CD4-positive, CD25-positive, alpha-beta regulatory T cell (primary cell): ENCODE measurements around the gene GABRG3. TPM values are rescaled to one million over a fixed set of nuclear protein-coding genes. Genes with fewer than 3 reads are reported as not detected.

Source experiments
- ATAC-seq, 2 donors: fragments of 150-1000 bp; cut with Tn5 transposase; one replicate each; pipeline ENCODE4 v1.10.0; 2021; ENCODE audit warnings: low read depth in 2 of 2, moderate number of reproducible peaks in 2 of 2, moderate library complexity in 1 of 2
- DNase-seq, 3 donors: peaks; one replicate each; pipeline versions ENCODE4 v3.0.0 to v3.0.0-alpha.2; 2012 to 2022; ENCODE audit warnings: mixed read lengths in 1 of 3
- H3K27ac ChIP-seq: one replicate; pipeline ENCODE4 v1.7.0; 2013; ENCODE audit warnings: mild to moderate bottlenecking, low read length; ENCODE audit not compliant: insufficient read depth, poor library complexity, severe bottlenecking
- H3K27me3 ChIP-seq: one replicate; pipeline ENCODE4 v1.7.0; 2013; ENCODE audit warnings: low read length; ENCODE audit not compliant: control insufficient read depth, insufficient read depth
- H3K36me3 ChIP-seq: one replicate; pipeline ENCODE4 v1.7.0; 2013; ENCODE audit warnings: mild to moderate bottlenecking, low read length, moderate library complexity; ENCODE audit not compliant: control insufficient read depth, insufficient read depth
- H3K4me1 ChIP-seq: 2 replicates; pipeline ENCODE4 v1.7.0; 2013; ENCODE audit warnings: mild to moderate bottlenecking, low read length; ENCODE audit not compliant: insufficient read depth, control insufficient read depth, poor library complexity, severe bottlenecking
- H3K4me3 ChIP-seq: one replicate; pipeline ENCODE4 v1.7.0; 2013; ENCODE audit warnings: low read depth, mild to moderate bottlenecking, low read length, moderate library complexity
- H3K9me3 ChIP-seq, 2 experiments: 1 replicate in 1 of 2; 2 replicates in 1 of 2; pipeline ENCODE4 v1.7.0; 2013; ENCODE audit warnings: low read length in 2 of 2, mild to moderate bottlenecking in 1 of 2, moderate library complexity in 1 of 2; ENCODE audit not compliant: control insufficient read depth in 2 of 2
- H3K27ac Mint-ChIP-seq, 3 donors: one replicate each; pipeline ENCODE4 v1.8.0; 2020 to 2022; ENCODE audit warnings: mild to moderate bottlenecking in 3 of 3, mixed read lengths in 3 of 3, moderate library complexity in 2 of 3
- H3K27me3 Mint-ChIP-seq: one replicate; pipeline ENCODE4 v1.8.0; 2022; ENCODE audit warnings: mild to moderate bottlenecking, mixed read lengths
- H3K36me3 Mint-ChIP-seq: one replicate; pipeline ENCODE4 v1.8.0; 2020; ENCODE audit warnings: mixed read lengths
- H3K4me1 Mint-ChIP-seq, 4 donors: one replicate each; pipeline ENCODE4 v1.8.0; 2020 to 2022; ENCODE audit warnings: mixed read lengths in 4 of 4, mild to moderate bottlenecking in 1 of 4
- H3K4me3 Mint-ChIP-seq, 4 donors: one replicate each; pipeline ENCODE4 v1.8.0; 2020 to 2022; ENCODE audit warnings: mild to moderate bottlenecking in 4 of 4, mixed read lengths in 4 of 4, moderate library complexity in 3 of 4
- H3K9me3 Mint-ChIP-seq, 7 donors: one replicate each; pipeline ENCODE4 v1.8.0; 2020 to 2022; ENCODE audit warnings: mixed read lengths in 7 of 7, mild to moderate bottlenecking in 3 of 7, moderate library complexity in 2 of 7
- polyA plus RNA-seq, 4 donors: library from polyadenylated mRNA; unstranded; fragments of 300-500 nt; fragmentation: Illumina TruSeq; gene quantifications; one replicate each; pipeline ENCODE4 v1.2.3, GENCODE V29; 2021
- total RNA-seq: library from RNA; stranded (reverse); gene quantifications from one replicate; pipeline ENCODE4 v1.2.3, GENCODE V29; 2022

Gene GABRG3
- total and polyA plus RNA-seq, 5 donors from 2014 or later: not detected

GRCh38 chr15:27054426-27054825 is 83.4 kb downstream of the GABRG3 start:
- Histone ChIP-seq H3K4me3 (no peak overlapping the region), H3K36me3 (no peaks in the 10 kb centered on the region), H3K4me1 (no peaks in the 10 kb centered on the region), H3K27me3 (no peaks in the 10 kb centered on the region), H3K9me3 (no peaks in the 10 kb centered on the region), H3K27ac (no peak overlapping the region)
- ATAC-seq: no peak
- no peaks in the 10 kb centered on the region for H3K36me3 Mint-ChIP-seq
- peaks cover 0 to 9% (median 4%) of the 10 kb centered on the region in 7 donors for H3K9me3 Mint-ChIP-seq
- H3K27ac Mint-ChIP-seq: no peak overlapping the region
- H3K27me3 Mint-ChIP-seq: no peaks in the 10 kb centered on the region
- H3K4me3 Mint-ChIP-seq: no peak overlapping the region
- no peak for DNase-seq
- H3K4me1 Mint-ChIP-seq: peaks cover 0 to 3% (median 0%) of the 10 kb centered on the region in 4 donors

GRCh38 chr15:27057904-27058645 is 87.1 kb downstream of the GABRG3 start:
- Histone ChIP-seq H3K27ac (no peak overlapping the region), H3K9me3 (no peaks in the 10 kb centered on the region), H3K4me3 (no peak overlapping the region), H3K36me3 (no peaks in the 10 kb centered on the region), H3K4me1 (no peaks in the 10 kb centered on the region), H3K27me3 (no peaks in the 10 kb centered on the region)
- Mint-ChIP-seq H3K27ac (no peak overlapping the region), H3K36me3 (no peaks in the 10 kb centered on the region), H3K4me3 (no peak overlapping the region), H3K27me3 (no peaks in the 10 kb centered on the region), H3K4me1 (peaks cover 0 to 3% (median 0%) of the 10 kb centered on the region in 4 donors), H3K9me3 (peaks cover 0 to 11% (median 6%) of the 10 kb centered on the region in 7 donors)
- no peak for DNase-seq
- no peak for ATAC-seq

GRCh38 chr15:27058939-27059338 is 88.0 kb downstream of the GABRG3 start:
- DNase-seq (no peak), ATAC-seq (no peak)
- no peak overlapping the region for H3K4me3 ChIP-seq
- peaks cover 2 to 11% (median 7%) of the 10 kb centered on the region in 7 donors for H3K9me3 Mint-ChIP-seq
- H3K36me3 ChIP-seq: no peaks in the 10 kb centered on the region
- peaks cover 3% of the 10 kb centered on the region for H3K36me3 Mint-ChIP-seq
- H3K27me3 ChIP-seq: no peaks in the 10 kb centered on the region
- H3K9me3 ChIP-seq: no peaks in the 10 kb centered on the region
- H3K4me1 ChIP-seq: no peaks in the 10 kb centered on the region
- H3K27ac ChIP-seq: no peak overlapping the region
- H3K27ac Mint-ChIP-seq: no peak overlapping the region
- H3K27me3 Mint-ChIP-seq: no peaks in the 10 kb centered on the region
- H3K4me1 Mint-ChIP-seq: peaks cover 0 to 3% (median 0%) of the 10 kb centered on the region in 4 donors
- no peak overlapping the region for H3K4me3 Mint-ChIP-seq

- Histone ChIP-seq H3K27ac (no peak overlapping the region), H3K9me3 (no peaks in the 10 kb centered on the region), H3K4me1 (no peaks in the 10 kb centered on the region), H3K27me3 (no peaks in the 10 kb centered on the region), H3K4me3 (no peak overlapping the region), H3K36me3 (no peaks in the 10 kb centered on the region)
- no peak overlapping the region for H3K4me3 Mint-ChIP-seq
- no peaks in the 10 kb centered on the region for H3K27me3 Mint-ChIP-seq
- peaks cover 3% of the 10 kb centered on the region for H3K36me3 Mint-ChIP-seq
- no peak for ATAC-seq
- H3K27ac Mint-ChIP-seq: no peak overlapping the region
- peaks cover 0 to 3% (median 0%) of the 10 kb centered on the region in 4 donors for H3K4me1 Mint-ChIP-seq
- peaks cover 2 to 11% (median 7%) of the 10 kb centered on the region in 7 donors for H3K9me3 Mint-ChIP-seq
- DNase-seq: peak in 1 of 3 donors; percentile 7
Observed at GRCh38 chr15:27059610-27060202, 88.7 kb downstream of the GABRG3 start.

GRCh38 chr15:27061739-27062138 is 90.8 kb downstream of the GABRG3 start:
- no peak overlapping the region for H3K4me3 Mint-ChIP-seq
- no peak for DNase-seq
- no peaks in the 10 kb centered on the region for H3K27me3 ChIP-seq
- no peak overlapping the region for H3K27ac ChIP-seq
- H3K4me3 ChIP-seq: no peak overlapping the region
- H3K27ac Mint-ChIP-seq: no peak overlapping the region
- no peaks in the 10 kb centered on the region for H3K4me1 ChIP-seq
- H3K9me3 ChIP-seq: peaks cover 0 to 3% of the 10 kb centered on the region in 2 experiments
- H3K9me3 Mint-ChIP-seq: peaks cover 2 to 23% (median 8%) of the 10 kb centered on the region in 7 donors
- ATAC-seq: no peak
- H3K36me3 ChIP-seq: no peaks in the 10 kb centered on the region
- peaks cover 3% of the 10 kb centered on the region for H3K36me3 Mint-ChIP-seq
- H3K27me3 Mint-ChIP-seq: no peaks in the 10 kb centered on the region
- H3K4me1 Mint-ChIP-seq: no peaks in the 10 kb centered on the region

GRCh38 chr15:27062951-27063350 is 92.0 kb downstream of the GABRG3 start:
- no peak for DNase-seq
- peaks cover 2 to 21% (median 9%) of the 10 kb centered on the region in 7 donors for H3K9me3 Mint-ChIP-seq
- no peaks in the 10 kb centered on the region for H3K27me3 Mint-ChIP-seq
- Histone ChIP-seq H3K4me1 (no peaks in the 10 kb centered on the region), H3K27me3 (no peaks in the 10 kb centered on the region), H3K36me3 (no peaks in the 10 kb centered on the region), H3K4me3 (no peak overlapping the region), H3K9me3 (peaks cover 6 to 9% of the 10 kb centered on the region in 2 experiments), H3K27ac (no peak overlapping the region)
- H3K27ac Mint-ChIP-seq: no peak overlapping the region
- peaks cover 3% of the 10 kb centered on the region for H3K36me3 Mint-ChIP-seq
- no peaks in the 10 kb centered on the region for H3K4me1 Mint-ChIP-seq
- ATAC-seq: no peak
- no peak overlapping the region for H3K4me3 Mint-ChIP-seq

GRCh38 chr15:27064080-27064479 is 93.1 kb downstream of the GABRG3 start:
- Mint-ChIP-seq H3K36me3 (peaks cover 3% of the 10 kb centered on the region), H3K27me3 (no peaks in the 10 kb centered on the region), H3K4me1 (no peaks in the 10 kb centered on the region), H3K9me3 (peaks cover 2 to 30% (median 9%) of the 10 kb centered on the region in 7 donors), H3K27ac (no peak overlapping the region), H3K4me3 (no peak overlapping the region)
- DNase-seq: no peak
- no peak for ATAC-seq
- no peaks in the 10 kb centered on the region for H3K36me3 ChIP-seq
- peaks cover 9 to 20% of the 10 kb centered on the region in 2 experiments for H3K9me3 ChIP-seq
- no peak overlapping the region for H3K4me3 ChIP-seq
- no peak overlapping the region for H3K27ac ChIP-seq
- no peaks in the 10 kb centered on the region for H3K4me1 ChIP-seq
- no peaks in the 10 kb centered on the region for H3K27me3 ChIP-seq
